Measurements from ENCODE around the gene HSPA12A.
A peak's percentile ranks its signal among the peaks of the same experiment; 100 is the strongest.

The HSPA12A gene

GRCh38 chr10:116768786-116769185 is 26.4 kb upstream of the HSPA12A start:
- peaks cover 5% of the 10 kb centered on the region for H3K9me3 ChIP-seq (ENCODE audit: severe bottlenecking)
- no peak for DNase-seq
- H3K4me3 ChIP-seq (ENCODE audit: low read depth, low read length): no peak overlapping the region
- H3K27ac ChIP-seq: no peak overlapping the region
- no peak for TF ChIP-seq CTCF (IDR thresholded peaks at IDR 0.05; ENCODE audit: low read depth, low read length)
- H3K27me3 ChIP-seq (ENCODE audit: insufficient read depth, low read depth, severe bottlenecking): no peaks in the 10 kb centered on the region
- no peaks in the 10 kb centered on the region for H3K36me3 ChIP-seq

- H3K4me3 ChIP-seq (ENCODE audit: low read depth, low read length): no peak overlapping the region
- DNase-seq: peak; percentile 40
- H3K36me3 ChIP-seq: no peaks in the 10 kb centered on the region
- peak; percentile 9; the same call in 1 of the 2 replicates for TF ChIP-seq CTCF (IDR thresholded peaks at IDR 0.05; ENCODE audit: low read depth, low read length)
- H3K27ac ChIP-seq: no peak overlapping the region
- H3K27me3 ChIP-seq (ENCODE audit: insufficient read depth, low read depth, severe bottlenecking): no peaks in the 10 kb centered on the region
- H3K9me3 ChIP-seq (ENCODE audit: severe bottlenecking): peaks cover 5% of the 10 kb centered on the region
Observed at GRCh38 chr10:116766837-116767634, 24.7 kb upstream of the HSPA12A start.

- DNase-seq: no peak
- Histone ChIP-seq H3K9me3 (ENCODE audit: severe bottlenecking) (peaks cover 5% of the 10 kb centered on the region), H3K4me3 (ENCODE audit: low read depth, low read length) (no peak overlapping the region), H3K27ac (no peak overlapping the region), H3K27me3 (ENCODE audit: insufficient read depth, low read depth, severe bottlenecking) (no peaks in the 10 kb centered on the region), H3K36me3 (no peaks in the 10 kb centered on the region)
- TF ChIP-seq CTCF (IDR thresholded peaks at IDR 0.05; ENCODE audit: low read depth, low read length): no peak
Observed at GRCh38 chr10:116766241-116766827, 24.0 kb upstream of the HSPA12A start.

GRCh38 chr10:116765648-116766081 is 23.3 kb upstream of the HSPA12A start:
- no peaks in the 10 kb centered on the region for H3K27me3 ChIP-seq (ENCODE audit: insufficient read depth, low read depth, severe bottlenecking)
- H3K9me3 ChIP-seq (ENCODE audit: severe bottlenecking): peaks cover 5% of the 10 kb centered on the region
- H3K4me3 ChIP-seq (ENCODE audit: low read depth, low read length): no peak overlapping the region
- H3K27ac ChIP-seq: no peak overlapping the region
- no peaks in the 10 kb centered on the region for H3K36me3 ChIP-seq
- peak; percentile 48 for DNase-seq
- TF ChIP-seq CTCF (IDR thresholded peaks at IDR 0.05; ENCODE audit: low read depth, low read length): peak; percentile 70

- H3K36me3 ChIP-seq: no peaks in the 10 kb centered on the region
- no peak for TF ChIP-seq CTCF (IDR thresholded peaks at IDR 0.05; ENCODE audit: low read depth, low read length)
- no peaks in the 10 kb centered on the region for H3K27me3 ChIP-seq (ENCODE audit: insufficient read depth, low read depth, severe bottlenecking)
- H3K9me3 ChIP-seq (ENCODE audit: severe bottlenecking): peaks cover 5% of the 10 kb centered on the region
- H3K4me3 ChIP-seq (ENCODE audit: low read depth, low read length): no peak overlapping the region
- no peak for DNase-seq
- H3K27ac ChIP-seq: no peak overlapping the region
Observed at GRCh38 chr10:116764979-116765378, 22.6 kb upstream of the HSPA12A start.
